A549 (cell line): ENCODE measurements around the gene FAM72A.
"Not testable (repeated sequence)": the region's sequence is repeated elsewhere in the genome, so short reads cannot be mapped to it uniquely, and the experiment has no call there.

Experiments used
- CTCF ChIP-seq: fragments of >200 bp; sonication (Bioruptor Twin); formaldehyde crosslinking; IDR thresholded peaks from 3 replicates; pipeline ENCODE4 v1.5.1; 2016
- EHMT2 ChIP-seq: fragments of 200-600 bp; sonication (generic); IDR thresholded peaks from 2 replicates; pipeline ENCODE4 v1.6.1; 2016; ENCODE audit warnings: antibody characterized with exemption, low read depth, mild to moderate bottlenecking, moderate library complexity
- ELK1 ChIP-seq: fragments of 150-350 bp; IDR thresholded peaks from 2 replicates; pipeline ENCODE4 v1.6.1; 2014; ENCODE audit warnings: low read depth, mild to moderate bottlenecking, low read length
- MAX ChIP-seq: IDR thresholded peaks from 2 replicates; pipeline ENCODE4 v1.6.1; 2012
- RCOR1 ChIP-seq: fragments of 150-350 bp; IDR thresholded peaks from 2 replicates; pipeline ENCODE4 v1.6.1; 2014; ENCODE audit warnings: antibody characterized with exemption, low read length, low read depth
- SREBF2 ChIP-seq: fragments of 450-650 bp; IDR thresholded peaks from 2 replicates; pipeline ENCODE4 v1.6.1; 2014; ENCODE audit warnings: mild to moderate bottlenecking, moderate library complexity

- not testable (repeated sequence) for TF ChIP-seq SREBF2, CTCF, RCOR1, EHMT2, ELK1, MAX
These were observed 15.6 kb upstream of the FAM72A start for GRCh38 chr1:206218285-206218684.
